Measurements from ENCODE around the gene TXNL4B. TPM values are rescaled to one million over a fixed set of nuclear protein-coding genes. Genes with fewer than 3 reads are reported as not detected.

The TXNL4B gene
- total and polyA plus RNA-seq, 12 donors, result 3.8 to 18.3 (median 10.0) TPM

- no peaks in the 10 kb centered on the region for H3K27me3 ChIP-seq
- H3K9me3 ChIP-seq (replicated peaks in 1 of 3), result no peaks in the 10 kb centered on the region
- H3K27ac ChIP-seq, result no peak overlapping the region
- H3K4me3 ChIP-seq, result no peak overlapping the region
- H3K4me1 ChIP-seq (replicated peaks in 1 of 2), result peaks cover 0 to 8% of the 10 kb centered on the region in 2 donors
- no peak for TF ChIP-seq POLR2A (IDR thresholded peaks at IDR 0.05)
- no peak for TF ChIP-seq CTCF (IDR thresholded peaks at IDR 0.05)
- intact Hi-C loops (cut with DNase I), result no loop called here
- 92 to 100% (median 97%) methylated on average over 1 to 12 of the region's 12 CpGs for WGBS, 4 donors
- peak in 1 of 7 donors; percentile 45 for DNase-seq
- H3K36me3 ChIP-seq (replicated peaks in 1 of 2), result peaks cover 0 to 87% of the 10 kb centered on the region in 2 donors
These were observed 15.9 kb upstream of the TXNL4B start for GRCh38 chr16:72109300-72109699.

- Histone ChIP-seq H3K9me3 (replicated peaks in 1 of 3) (no peaks in the 10 kb centered on the region), H3K36me3 (replicated peaks in 1 of 2) (peaks cover 0 to 95% of the 10 kb centered on the region in 2 donors), H3K4me1 (replicated peaks in 1 of 2) (peaks cover 0 to 4% of the 10 kb centered on the region in 2 donors), H3K4me3 (no peak overlapping the region), H3K27me3 (no peaks in the 10 kb centered on the region), H3K27ac (no peak overlapping the region)
- peak in 1 of 7 donors; percentile 29 for DNase-seq
- WGBS, 4 donors, result 86 to 92% (median 87%) methylated on average over 13 to 16 of the region's 16 CpGs
- TF ChIP-seq CTCF (IDR thresholded peaks at IDR 0.05) (no peak), POLR2A (IDR thresholded peaks at IDR 0.05) (no peak)
- intact Hi-C loops (cut with DNase I), result no loop called here
These were observed 15.1 kb upstream of the TXNL4B start for GRCh38 chr16:72108353-72109102.

GRCh38 chr16:72107371-72107770 is 14.0 kb upstream of the TXNL4B start:
- H3K36me3 ChIP-seq (replicated peaks in 1 of 2), result peaks cover 0 to 99% of the 10 kb centered on the region in 2 donors
- no peak for TF ChIP-seq POLR2A (IDR thresholded peaks at IDR 0.05)
- TF ChIP-seq CTCF (IDR thresholded peaks at IDR 0.05), result no peak
- intact Hi-C loops (cut with DNase I), result no loop called here
- H3K4me3 ChIP-seq, result no peak overlapping the region
- H3K27ac ChIP-seq, result no peak overlapping the region
- WGBS, 4 donors, result 87 to 96% (median 94%) methylated on average over 12 to 17 of the region's 17 CpGs
- H3K4me1 ChIP-seq (replicated peaks in 1 of 2), result no peaks in the 10 kb centered on the region
- H3K9me3 ChIP-seq (replicated peaks in 1 of 3), result no peaks in the 10 kb centered on the region
- peak in 1 of 7 donors; percentile 48 for DNase-seq
- H3K27me3 ChIP-seq, result no peaks in the 10 kb centered on the region

- H3K4me3 ChIP-seq, result no peak overlapping the region
- H3K27me3 ChIP-seq, result no peaks in the 10 kb centered on the region
- no peak overlapping the region for H3K27ac ChIP-seq
- no peaks in the 10 kb centered on the region for H3K9me3 ChIP-seq (replicated peaks in 1 of 3)
- TF ChIP-seq POLR2A (IDR thresholded peaks at IDR 0.05), result no peak
- TF ChIP-seq CTCF (IDR thresholded peaks at IDR 0.05), result no peak
- peak in 1 of 7 donors; percentile 47 for DNase-seq
- intact Hi-C loops (cut with DNase I), result no loop called here
- no peaks in the 10 kb centered on the region for H3K4me1 ChIP-seq (replicated peaks in 1 of 2)
- WGBS, 4 donors, result 95 to 97% (median 96%) methylated on average over 12 of the region's 12 CpGs
- H3K36me3 ChIP-seq (replicated peaks in 1 of 2), result peaks cover 0 to 99% of the 10 kb centered on the region in 2 donors
These were observed 12.6 kb upstream of the TXNL4B start for GRCh38 chr16:72105978-72106377.
